Measurements from ENCODE around the gene LBHD2. TPM values are rescaled to one million over a fixed set of nuclear protein-coding genes. Genes with fewer than 3 reads are reported as not detected.
A peak's percentile ranks its signal among the peaks of the same experiment; 100 is the strongest.

LBHD2 gene
- polyA plus RNA-seq, 1 donor (not counting 4 experiments of a cell fraction or from before 2014, with no cell fraction given): not detected

GRCh38 chr14:103104654-103105452 is 20.8 kb downstream of the LBHD2 start:
- Histone ChIP-seq H3K9me3 (ENCODE audit: control insufficient read depth, low read depth, low read length) (no peaks in the 10 kb centered on the region), H3K9ac (ENCODE audit: control insufficient read depth, extremely low read depth, insufficient read depth, low read length) (no peak overlapping the region), H2AFZ (ENCODE audit: control insufficient read depth, low read length) (no peak overlapping the region), H3K27ac (ENCODE audit: control insufficient read depth, insufficient read depth, low read length) (no peak overlapping the region), H3K4me3 (ENCODE audit: control insufficient read depth in 2 of 3, extremely low read depth in 1 of 3, insufficient read depth in 2 of 3, low read depth in 1 of 3, low read length in 3 of 3) (no peak overlapping the region), H4K20me1 (ENCODE audit: control insufficient read depth, extremely low read depth, insufficient read depth, low read length) (peaks cover 2% of the 10 kb centered on the region), H3K27me3 (ENCODE audit: control insufficient read depth, extremely low read depth, insufficient read depth, low read length) (peaks cover 60% of the 10 kb centered on the region), H3K79me2 (ENCODE audit: control insufficient read depth, insufficient read depth, low read length) (no peaks in the 10 kb centered on the region), H3K4me1 (ENCODE audit: control insufficient read depth, extremely low read depth, insufficient read depth, low read length) (peaks cover 2% of the 10 kb centered on the region), H3K9me1 (ENCODE audit: control insufficient read depth, extremely low read depth, insufficient read depth, low read length) (no peaks in the 10 kb centered on the region), H3K4me2 (ENCODE audit: control insufficient read depth, extremely low read depth, insufficient read depth, low read depth, low read length) (peak overlapping the region; percentile 56), H3K36me3 (ENCODE audit: control insufficient read depth in 2 of 2, extremely low read depth in 1 of 2, insufficient read depth in 2 of 2, low read length in 2 of 2) (no peaks in the 10 kb centered on the region)
- peak; percentile 83 to 97 (median 88) for TF ChIP-seq CTCF (optimal IDR thresholded peaks at IDR 0.05 in 1 of 3, IDR thresholded peaks at IDR 0.05 in 1 of 3, conservative IDR thresholded peaks at IDR 0.05 in 1 of 3; ENCODE audit: extremely low read depth in 1 of 3, insufficient read depth in 2 of 3, low read length in 3 of 3)
- peak; percentile 98 for TF ChIP-seq EZH2 (IDR thresholded peaks at IDR 0.05; ENCODE audit: low read length)
- dilution Hi-C loops (cut with MboI; ENCODE audit: extremely low pct_ligation_motif_present, low sequenced_read_pairs): no loop called here
- DNase-seq (ENCODE audit: low read depth, low spot score) (no peak), FAIRE-seq (no peak)

GRCh38 chr14:103105580-103106150 is 21.7 kb downstream of the LBHD2 start:
- no peak for FAIRE-seq

More at GRCh38 chr14:103105580-103106150, 21.7 kb downstream of the LBHD2 start:
- no peak overlapping the region for H3K4me2 ChIP-seq (ENCODE audit: control insufficient read depth, extremely low read depth, insufficient read depth, low read depth, low read length)
- H3K4me3 ChIP-seq (ENCODE audit: control insufficient read depth in 2 of 3, extremely low read depth in 1 of 3, insufficient read depth in 2 of 3, low read depth in 1 of 3, low read length in 3 of 3): no peak overlapping the region
- peaks cover 63% of the 10 kb centered on the region for H3K27me3 ChIP-seq (ENCODE audit: control insufficient read depth, extremely low read depth, insufficient read depth, low read length)
- DNase-seq (ENCODE audit: low read depth, low spot score): no peak
- no peaks in the 10 kb centered on the region for H3K9me1 ChIP-seq (ENCODE audit: control insufficient read depth, extremely low read depth, insufficient read depth, low read length)
- TF ChIP-seq EZH2 (IDR thresholded peaks at IDR 0.05; ENCODE audit: low read length): no peak
- peak in 2 of 3 experiments; percentile 12 to 31 for TF ChIP-seq CTCF (optimal IDR thresholded peaks at IDR 0.05 in 1 of 3, IDR thresholded peaks at IDR 0.05 in 1 of 3, conservative IDR thresholded peaks at IDR 0.05 in 1 of 3; ENCODE audit: extremely low read depth in 1 of 3, insufficient read depth in 2 of 3, low read length in 3 of 3)
- dilution Hi-C loops (cut with MboI; ENCODE audit: extremely low pct_ligation_motif_present, low sequenced_read_pairs): no loop called here
- H3K4me1 ChIP-seq (ENCODE audit: control insufficient read depth, extremely low read depth, insufficient read depth, low read length): peaks cover 2% of the 10 kb centered on the region
- no peak overlapping the region for H2AFZ ChIP-seq (ENCODE audit: control insufficient read depth, low read length)
- no peaks in the 10 kb centered on the region for H3K9me3 ChIP-seq (ENCODE audit: control insufficient read depth, low read depth, low read length)
- no peak overlapping the region for H3K9ac ChIP-seq (ENCODE audit: control insufficient read depth, extremely low read depth, insufficient read depth, low read length)
- H3K27ac ChIP-seq (ENCODE audit: control insufficient read depth, insufficient read depth, low read length): no peak overlapping the region
- H3K79me2 ChIP-seq (ENCODE audit: control insufficient read depth, insufficient read depth, low read length): no peaks in the 10 kb centered on the region
- H4K20me1 ChIP-seq (ENCODE audit: control insufficient read depth, extremely low read depth, insufficient read depth, low read length): peaks cover 2% of the 10 kb centered on the region
- no peaks in the 10 kb centered on the region for H3K36me3 ChIP-seq (ENCODE audit: control insufficient read depth in 2 of 2, extremely low read depth in 1 of 2, insufficient read depth in 2 of 2, low read length in 2 of 2)

Data from keratinocyte (primary cell).